A549 treated with GW870086 at 1 μM for 4 hours (cell line): ENCODE measurements around the gene CRTAP. TPM values are rescaled to one million over a fixed set of nuclear protein-coding genes. Genes with fewer than 3 reads are reported as not detected.

Source experiments
- total RNA-seq: library from RNA; stranded (reverse); fragments of 200-300 nt; extraction: Qiagen RNA extraction; gene quantifications from 5 replicates; pipeline ENCODE4 v1.2.3, GENCODE V29; 2022; ENCODE audit warnings: low read depth

The CRTAP gene
- total RNA-seq: 227 to 315 TPM (median 300 TPM) in 5 replicates

GRCh38 chr3:33113772-33114621 is at the start of gene CRTAP:
TSS of gene CRTAP (plus strand) at chr3:33114014. CDS start at chr3:33114078, 64 bp downstream.

Other genes with a start within 250 kb of the CRTAP start
- gene CCR4, start 162.4 kb upstream of the CRTAP start, total RNA-seq: 0.06 to 0.10 TPM (median 0.08 TPM) in 3 of 5 replicates, not detected in the others
- 66.7 to 77.4 TPM (median 72.7 TPM) in 5 replicates for gene GLB1, start 16.9 kb upstream of the CRTAP start, total RNA-seq
- 1.5 to 1.7 TPM (median 1.5 TPM) in 5 replicates for gene TMPPE, start 16.9 kb upstream of the CRTAP start, total RNA-seq
- gene SUSD5, start 104.8 kb downstream of the CRTAP start, total RNA-seq: 2.9 to 4.2 TPM (median 3.4 TPM) in 5 replicates
- 6.1 to 8.0 TPM (median 7.0 TPM) in 5 replicates for gene FBXL2, start 163.4 kb downstream of the CRTAP start, total RNA-seq